Stimulated activated CD4-positive, alpha-beta T cell treated with anti-CD3 and anti-CD28 coated beads, TNF-alpha, amount 100 ng/mL, for 1 hour (primary cell): ENCODE data around the gene ACTRT2.

Experiments
- DNase-seq, 3 donors: peaks; one replicate each; pipeline ENCODE4 v3.0.0-alpha.2; 2020; ENCODE audit warnings: low read depth in 3 of 3, low spot score in 1 of 3

The ACTRT2 gene

DNA sequence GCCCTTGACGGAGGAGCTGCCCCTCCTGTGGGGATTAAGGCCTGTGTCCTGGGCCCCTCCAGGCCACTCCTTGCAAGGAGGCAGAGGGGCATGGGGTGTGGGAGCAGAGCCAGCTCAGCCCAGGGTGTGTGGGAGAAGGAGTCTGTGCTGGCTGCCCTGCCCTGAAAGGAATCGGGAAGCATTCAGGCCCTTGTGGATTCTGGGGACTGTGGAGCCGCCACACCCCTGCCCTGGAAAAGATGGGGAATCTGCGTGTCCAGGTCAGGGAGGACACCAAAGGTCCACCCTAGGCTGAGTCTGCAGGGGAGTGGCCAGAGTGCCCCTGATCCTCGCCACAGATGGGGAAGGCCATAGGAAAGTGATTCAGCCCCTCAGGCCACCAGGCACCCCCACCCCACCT is 31.2 kb downstream of the ACTRT2 start:
- no peak for DNase-seq

DNA sequence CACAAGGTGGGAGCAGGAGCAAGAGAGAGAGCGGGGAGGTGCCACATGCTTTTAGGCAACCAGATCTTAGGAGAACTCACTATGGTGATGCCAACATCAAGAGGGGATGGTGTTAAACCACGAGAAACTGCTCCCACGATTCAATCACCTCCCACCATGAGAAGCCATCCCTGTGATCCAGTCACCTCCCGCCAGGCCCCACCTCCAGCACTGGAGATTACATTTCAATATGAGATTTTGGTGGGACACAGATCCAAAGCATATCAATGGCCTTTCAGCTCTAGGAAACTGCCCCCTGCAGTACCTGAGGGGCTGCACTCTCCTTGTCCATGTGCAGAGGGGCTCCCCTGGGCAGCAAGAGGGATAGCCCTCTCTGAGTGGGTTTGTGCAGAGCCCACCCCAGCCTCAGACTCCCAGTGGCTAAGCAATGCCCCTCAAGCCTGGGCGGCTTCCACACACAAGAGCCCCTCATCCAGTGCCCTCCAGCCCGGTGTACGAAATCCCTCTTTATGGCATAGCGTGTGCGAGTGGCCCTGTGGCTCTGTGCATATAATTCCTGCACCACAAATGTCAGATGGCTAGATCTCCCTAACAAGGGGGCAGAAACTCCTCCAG is 32.2 kb downstream of the ACTRT2 start:
- DNase-seq = no peak

DNA sequence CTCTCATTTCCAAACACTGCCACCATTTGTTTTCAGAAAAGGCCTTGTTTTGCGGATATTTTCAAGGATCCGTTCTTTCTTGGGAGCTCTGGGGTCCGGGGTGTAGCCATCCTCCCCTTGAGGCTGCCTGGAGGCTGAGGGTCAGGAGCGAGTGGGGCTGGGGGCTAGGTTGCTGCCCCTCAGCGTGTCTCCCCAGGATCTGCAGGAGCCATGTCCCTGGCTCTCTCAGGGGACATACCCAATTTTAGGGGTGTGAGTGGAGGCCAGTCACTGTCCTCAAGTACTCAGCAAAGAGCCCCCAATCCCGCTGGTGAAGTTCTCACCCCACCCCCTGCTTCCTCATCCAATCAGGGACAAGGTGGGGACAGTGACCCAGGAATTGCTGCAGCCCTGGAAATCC is 32.7 kb downstream of the ACTRT2 start:
- DNase-seq = no peak

DNA sequence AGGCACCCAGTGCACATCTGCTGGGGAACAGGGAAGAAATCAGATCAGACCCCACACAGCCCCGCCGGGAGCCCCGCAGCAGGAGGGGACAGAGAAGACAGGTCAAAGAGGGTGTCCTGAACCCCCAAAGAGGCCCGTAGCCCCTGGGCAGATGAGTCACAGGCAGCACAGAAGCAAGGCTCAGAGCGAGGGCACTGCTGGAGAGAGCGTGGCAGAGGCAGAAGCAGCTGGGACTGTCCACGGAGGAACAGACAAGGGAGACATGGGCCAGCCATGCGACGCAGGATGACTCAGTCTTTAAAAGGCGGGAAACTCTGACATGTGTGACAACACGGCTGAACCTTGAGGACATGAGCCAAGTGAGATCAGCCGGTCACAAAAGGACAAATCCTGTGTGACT is 33.2 kb downstream of the ACTRT2 start:
- DNase-seq = no peak

DNA sequence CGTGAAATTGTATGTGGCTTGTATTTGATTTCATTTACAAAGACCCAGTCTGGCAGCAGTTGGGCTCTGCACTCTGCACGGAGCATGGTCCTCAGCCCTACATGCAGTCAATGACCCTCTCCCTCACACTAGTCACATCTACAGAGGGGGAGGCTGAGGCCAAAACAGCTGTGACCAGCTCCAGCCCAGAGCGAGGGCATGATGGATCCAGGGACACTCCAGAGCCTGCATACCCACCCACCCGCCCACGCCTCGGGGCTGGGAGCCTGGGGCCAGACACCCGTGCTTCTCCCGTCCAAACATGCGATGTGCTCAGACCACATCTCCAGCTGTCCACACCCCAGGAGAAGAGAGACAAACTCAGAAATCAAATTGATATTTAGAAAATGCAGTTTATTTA is 33.8 kb downstream of the ACTRT2 start:
- no peak for DNase-seq

DNA sequence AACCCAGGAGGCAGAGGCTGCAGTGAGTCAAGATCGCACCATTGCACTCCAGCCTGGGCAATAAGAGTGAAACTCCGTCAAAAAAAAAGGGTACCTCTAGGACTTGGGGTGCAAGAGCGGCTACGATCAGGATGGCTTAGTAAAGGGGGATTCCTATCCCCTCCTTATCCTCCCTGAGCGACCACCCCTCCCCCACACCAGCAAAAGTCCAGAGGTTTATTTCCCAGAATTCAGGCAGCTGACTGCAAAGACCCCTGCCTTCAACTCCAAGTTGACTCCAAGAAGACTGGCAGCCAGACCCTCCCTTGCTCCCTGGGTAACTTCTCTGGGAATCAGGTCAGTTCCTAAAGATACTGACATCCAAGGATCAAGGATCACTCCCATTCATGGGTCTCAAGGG is 35.4 kb downstream of the ACTRT2 start:
- DNase-seq = no peak

DNA sequence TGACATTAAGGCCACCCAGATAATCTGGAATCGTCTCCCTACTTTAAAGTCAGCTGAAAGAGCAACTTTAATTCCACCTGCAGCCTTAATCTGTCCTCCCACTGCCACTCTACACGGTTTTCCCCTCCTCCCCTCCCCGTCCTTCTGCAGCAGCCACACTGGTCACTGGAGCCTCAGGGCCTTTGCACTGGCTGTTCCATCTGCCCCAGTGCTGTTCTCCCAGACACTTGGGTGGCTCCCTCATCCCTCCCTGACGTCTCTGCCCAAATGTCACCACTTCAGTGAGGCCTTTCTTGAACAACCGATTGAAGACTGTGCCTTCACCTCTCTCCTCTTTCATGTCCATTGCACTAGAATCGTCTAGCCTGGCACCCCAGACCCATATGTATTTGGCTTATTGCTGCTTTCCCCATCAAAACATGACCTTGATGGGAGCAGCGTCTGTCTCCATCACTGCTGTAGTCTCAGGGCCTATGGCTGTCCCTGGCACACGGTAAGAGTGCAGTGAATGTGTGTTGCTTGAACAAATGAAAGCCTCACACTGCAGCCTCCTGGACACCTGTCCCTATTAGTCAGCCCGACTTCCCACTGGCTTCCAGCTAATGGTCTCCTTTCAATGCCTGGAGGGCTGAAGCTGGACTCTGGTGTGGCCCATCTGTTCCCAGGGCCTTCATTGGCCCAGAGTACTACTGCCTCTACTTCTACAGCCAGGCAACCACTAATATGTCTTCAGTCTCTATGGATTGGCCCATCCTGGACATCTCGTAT is 37.2 kb downstream of the ACTRT2 start:
- no peak for DNase-seq

DNA sequence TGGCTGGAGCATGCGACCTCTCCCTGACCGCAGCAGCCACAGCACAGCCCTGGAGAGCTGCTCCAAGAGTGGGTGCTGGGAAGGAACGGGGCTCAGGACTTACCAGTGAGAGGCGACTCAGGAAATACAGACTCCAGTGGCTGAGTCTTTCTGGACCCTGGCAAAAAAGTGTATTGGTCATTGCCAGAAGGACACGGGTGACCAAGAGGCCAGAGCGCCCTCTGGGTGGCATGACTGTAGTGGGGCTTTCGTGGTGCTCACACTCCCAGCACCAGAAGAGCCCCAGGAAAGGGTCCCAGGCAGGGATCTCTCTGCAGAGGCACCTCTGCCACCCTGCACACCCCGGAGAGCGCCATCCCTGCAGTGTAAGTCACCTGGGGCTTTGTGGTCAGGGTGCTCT is 38.9 kb downstream of the ACTRT2 start:
- DNase-seq = no peak

DNA sequence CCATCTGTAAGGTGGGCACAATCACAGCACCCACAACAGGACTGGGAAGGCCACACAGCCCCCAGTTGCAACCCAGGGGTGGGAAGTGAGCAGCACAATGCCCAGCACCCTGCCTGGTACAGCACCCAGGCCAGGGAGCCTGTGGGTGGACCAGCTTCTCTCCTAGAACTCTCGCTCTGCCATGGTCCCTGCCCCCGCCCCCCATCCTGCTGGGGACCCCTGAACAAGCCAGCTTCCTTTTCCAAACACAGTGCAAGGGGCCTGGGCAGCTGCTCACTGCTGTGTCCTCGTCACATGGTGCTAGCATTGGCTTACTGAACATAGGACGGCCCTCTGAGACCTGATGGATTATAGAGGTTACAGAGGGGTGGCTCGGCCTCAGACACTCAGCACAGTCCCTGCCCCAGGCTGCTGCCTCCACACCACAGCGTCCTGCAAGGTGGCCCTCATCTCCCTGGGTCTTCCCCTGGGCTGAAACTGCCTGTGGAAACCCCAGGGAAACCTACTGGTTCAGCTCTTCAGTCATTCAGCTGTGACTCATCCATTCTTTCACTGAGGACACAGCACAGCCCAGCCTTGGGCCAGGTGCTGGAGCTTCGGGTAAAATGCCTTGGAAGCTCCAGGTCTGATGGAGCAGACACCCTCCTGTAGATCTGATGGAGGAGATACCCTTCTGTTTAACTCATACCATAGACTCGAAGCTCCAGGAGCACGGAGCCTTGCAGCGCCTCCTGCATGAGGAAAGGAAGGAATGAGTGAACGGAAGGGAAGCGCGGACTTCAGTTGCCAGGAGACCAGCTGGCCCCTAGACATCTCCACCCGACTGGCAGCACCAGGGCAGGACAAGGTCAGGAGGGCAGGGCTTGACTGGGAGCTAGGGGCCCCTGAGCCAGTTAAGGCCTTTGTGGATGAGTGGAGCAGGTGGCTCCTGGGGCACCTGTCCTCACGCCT is 39.6 kb downstream of the ACTRT2 start:
- no peak for DNase-seq

DNA sequence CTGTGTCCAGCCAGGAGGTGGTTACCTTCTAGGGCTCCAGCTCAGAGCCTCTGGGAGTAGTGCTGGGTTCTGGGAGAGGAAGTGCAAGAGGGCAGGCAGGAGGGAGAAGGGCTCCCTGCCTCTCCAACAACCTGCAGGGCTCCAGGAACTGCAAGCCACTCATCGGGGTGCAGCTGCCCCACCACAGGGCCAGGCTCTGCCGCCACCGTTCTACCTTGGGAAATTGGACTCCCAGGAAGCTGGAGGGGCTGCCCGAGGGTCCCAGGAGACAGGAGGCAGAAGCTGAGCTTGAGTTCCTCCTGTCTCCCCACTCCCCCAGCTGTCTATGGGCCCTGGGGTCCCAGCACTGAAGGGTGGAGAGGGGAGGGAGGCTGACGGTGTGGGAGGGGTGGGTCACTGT is 40.3 kb downstream of the ACTRT2 start:
- no peak for DNase-seq

DNA sequence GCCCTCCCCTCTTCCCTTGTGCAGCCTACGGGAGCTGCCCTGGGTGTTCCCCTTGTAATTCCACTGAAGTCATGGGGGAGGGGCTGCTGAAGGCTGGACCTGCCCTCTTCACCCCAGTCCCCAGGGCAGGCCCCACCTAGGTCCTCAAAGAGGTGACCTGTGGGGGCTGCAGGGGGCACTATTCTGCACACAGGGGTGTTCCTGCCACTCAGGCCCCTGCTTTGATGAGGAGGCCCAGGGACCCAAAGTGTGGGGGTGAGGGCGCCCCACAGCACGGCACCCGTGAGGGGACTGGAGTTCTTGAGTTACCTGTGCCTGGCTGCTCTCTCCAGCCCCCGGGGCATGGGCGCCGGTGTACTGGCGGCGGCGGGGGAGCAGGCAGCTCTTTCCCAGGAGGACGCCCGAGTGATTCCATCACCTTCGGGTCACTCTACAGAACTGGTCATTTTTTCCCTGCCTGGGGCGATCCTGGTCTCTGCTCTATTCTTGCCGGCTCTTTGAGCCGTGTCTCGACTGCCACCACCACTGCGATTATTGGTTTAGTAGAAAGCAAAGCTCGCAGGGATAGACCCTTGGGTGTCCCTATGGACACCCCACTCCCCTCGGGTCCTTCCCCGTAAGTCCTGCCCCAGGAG is 40.8 kb downstream of the ACTRT2 start:
- DNase-seq = no peak

DNA sequence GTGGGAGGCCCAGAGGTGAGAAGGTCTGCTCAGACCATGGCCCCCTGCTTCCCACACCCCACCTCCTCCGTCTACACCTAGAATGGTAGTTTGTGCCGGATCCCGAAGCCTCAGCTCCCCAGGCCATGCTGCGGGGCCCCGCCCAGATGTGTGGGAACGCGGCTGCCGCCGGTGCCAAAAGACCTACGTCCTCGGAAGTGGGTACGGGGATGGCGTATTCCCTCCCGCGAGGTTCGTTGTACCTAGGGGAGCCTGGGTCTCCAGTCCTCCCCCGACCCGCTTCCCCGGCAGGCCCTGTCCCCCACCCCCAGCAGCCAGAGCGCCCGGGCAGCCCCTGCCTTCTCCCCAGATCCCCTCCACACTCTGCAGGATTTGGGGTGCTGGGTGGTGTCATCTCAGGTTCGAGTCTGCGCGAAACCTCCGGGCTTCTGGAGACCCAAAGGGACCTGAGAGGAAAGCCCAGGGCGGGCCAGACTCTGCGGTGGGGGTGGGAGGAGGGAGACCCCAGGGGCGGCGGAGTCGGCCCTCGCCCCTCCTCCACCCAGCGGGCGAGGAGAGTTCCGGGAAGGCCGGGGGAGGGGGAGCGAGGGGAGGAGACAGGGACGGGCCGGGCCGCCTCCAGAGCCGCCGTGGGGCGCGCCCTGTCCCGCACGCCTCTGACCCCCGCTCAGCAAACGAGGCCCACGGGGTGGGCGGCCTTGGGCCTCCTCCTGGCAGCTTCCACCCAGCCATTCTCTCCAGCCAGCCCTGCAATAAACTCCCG is 41.5 kb downstream of the ACTRT2 start:
- DNase-seq = no peak

DNA sequence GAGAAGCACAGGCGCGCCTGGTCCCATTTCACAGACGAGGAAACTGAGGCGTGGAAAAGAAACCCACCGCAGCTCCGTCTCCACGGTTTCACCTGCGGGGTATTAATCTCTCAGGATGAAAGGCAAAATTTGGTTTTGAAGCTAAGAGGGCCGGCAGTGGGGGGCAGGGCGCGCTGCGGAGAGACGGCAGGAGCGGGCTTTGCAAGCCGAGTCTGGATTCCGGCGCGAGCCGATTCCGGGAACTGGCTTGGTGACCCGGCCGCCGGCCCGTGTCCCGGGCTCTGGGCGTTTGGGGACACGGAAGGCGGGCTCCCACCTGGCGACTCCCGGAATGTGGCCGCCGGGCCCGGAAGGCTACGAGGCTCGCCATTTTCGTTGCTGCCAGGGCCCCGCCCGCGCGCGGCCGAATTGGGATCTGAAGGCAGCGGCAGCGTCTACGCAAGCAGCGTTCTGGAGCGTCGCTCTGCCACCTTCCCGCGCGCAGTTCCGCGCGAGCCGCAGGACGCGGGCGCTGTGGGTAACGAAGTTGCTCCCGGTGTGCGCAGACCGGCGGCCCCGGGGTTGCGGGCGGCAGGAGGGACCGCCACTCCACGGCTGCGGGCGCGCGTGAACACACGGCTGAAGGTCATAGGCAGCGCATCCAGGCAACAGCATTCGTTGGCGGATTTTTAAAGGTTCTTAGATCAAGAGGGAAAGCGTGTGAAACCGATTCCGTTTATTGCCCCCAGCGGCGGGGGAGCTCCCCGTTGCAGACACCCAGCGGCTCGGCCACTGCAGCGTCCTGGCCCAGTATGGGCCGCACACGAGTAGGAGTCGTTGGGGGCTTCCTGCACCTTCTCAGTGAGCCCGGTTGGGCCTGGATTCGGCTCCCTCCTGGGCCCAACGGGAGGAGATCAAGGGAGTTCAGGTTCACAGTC is 42.4 kb downstream of the ACTRT2 start:
- DNase-seq = no peak

DNA sequence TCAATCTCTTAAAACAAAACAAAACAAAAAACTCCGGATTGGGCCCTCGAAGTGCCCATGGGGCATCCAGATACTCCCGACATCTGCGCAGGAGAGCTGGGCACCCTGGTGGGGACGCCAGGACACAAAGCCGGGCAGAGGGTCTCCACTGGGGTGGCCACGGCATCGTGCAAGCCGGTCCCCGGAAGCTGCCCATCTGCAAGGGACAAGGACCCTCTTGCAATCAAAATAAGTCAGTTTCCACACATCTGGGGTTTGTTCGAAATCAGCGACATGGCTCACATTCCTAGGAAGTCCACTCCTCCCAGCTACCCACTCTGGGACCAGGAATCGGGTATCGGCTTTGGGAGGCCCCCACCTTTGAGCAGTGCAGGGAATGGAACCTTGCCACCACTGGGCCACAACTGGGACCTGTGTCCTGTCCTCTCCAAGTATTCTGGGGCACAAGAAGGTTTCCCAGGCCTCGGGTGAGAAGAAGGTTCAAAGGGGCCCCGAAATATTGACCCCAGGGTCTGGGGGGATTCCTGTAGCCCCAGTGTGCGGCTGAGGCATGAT is 43.1 kb downstream of the ACTRT2 start:
- DNase-seq = no peak

DNA sequence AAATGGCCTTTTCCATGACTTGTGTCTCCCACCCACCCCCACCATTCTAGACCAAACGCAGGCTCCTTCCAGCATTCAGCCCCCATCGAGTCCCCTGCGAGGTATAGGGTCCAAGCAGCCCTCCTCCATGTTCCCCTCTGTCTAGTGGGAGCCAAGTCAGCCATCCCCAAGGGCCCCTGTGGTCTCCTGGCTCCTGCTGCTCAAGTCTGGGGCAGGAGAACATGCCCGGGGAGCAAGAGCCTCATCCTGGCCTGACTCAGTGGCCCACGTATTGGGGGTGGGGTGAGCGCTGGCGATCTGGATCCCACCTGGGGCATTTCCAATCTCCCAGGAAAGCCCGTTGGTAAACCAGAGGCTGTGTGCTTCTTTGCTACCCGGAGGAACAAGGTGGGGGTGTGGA is 43.6 kb downstream of the ACTRT2 start:
- DNase-seq = no peak

DNA sequence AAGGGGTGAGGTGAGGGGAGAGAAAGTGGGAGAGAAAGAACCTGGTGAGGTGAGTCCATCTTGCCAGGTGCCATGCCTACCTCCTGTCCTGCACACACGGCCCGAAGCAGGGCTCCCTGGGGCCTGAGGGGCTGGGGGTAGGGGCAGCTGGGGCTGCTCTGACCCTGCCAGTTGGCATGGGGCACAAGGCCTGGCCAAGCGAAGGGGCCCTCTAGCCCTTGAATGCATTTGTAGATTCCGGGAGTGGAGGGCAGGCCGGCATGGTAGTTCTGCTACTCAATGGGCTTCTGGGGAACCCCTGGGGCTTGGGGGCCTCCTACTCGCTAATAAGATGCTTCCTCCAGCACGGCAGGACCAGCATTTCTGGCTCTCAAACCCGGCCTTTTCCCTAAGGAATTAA is 44.1 kb downstream of the ACTRT2 start:
- DNase-seq = no peak

DNA sequence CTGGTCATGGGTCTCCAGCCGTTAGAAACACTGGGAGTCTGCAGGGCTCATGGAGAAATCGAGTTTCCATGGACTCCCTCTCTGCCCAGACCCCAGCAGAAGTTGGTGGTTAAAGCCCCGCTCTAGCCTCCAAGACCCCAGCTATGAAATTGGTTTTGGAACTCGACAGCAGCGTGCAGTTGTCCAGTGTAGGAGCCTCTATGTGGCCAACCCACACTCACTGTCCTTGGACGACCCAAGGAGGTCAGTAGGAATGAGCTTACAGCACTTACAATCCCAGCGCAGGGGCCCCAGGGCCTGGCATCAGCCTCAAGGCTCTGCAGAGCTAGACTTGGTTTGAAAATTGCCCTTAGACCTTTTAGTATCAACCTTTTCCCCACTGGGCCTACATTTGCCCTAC is 44.5 kb downstream of the ACTRT2 start:
- DNase-seq = no peak

DNA sequence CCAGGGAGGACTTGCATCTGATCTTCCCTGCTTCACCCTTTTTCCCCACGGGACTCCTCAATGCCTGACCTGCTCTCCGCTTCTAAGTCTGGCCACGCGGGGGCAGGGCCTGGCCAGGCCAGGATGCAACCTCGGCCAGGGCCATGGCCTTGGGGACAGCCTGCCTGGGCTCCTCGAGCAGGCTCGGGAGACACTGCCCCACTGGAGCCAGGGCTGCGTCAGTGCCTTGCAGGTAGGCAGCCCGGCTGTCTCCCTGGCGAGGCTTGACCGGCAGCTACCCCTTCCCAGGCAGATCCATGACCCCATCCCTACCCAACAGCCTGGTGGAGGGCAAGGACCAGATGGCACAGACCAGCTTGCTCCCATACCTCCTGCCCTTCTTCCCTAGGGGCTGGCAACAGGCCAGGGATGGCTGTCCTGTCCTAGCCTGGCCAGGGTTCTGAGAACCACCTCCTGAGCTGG is 45.0 kb downstream of the ACTRT2 start:
- no peak for DNase-seq

DNA sequence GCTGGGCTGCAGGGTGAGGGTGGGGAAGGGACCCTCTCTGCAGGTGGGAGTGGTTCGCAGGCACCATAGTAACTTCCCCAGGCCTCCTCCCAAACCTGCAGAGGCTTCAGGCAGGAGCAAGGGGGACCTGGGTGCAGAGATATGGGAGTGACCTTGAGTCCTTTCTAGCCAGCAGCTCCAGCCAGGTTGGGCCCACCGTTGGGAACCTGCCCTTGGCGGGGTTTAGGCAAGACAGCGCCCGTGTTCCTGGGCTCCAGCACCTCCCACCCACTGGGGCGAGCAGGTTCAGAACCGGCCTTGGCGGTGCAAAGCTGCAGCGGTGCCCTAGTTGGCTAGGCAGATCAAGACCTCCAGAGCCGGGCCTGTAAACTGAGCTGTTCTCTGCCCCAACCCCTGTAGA is 45.6 kb downstream of the ACTRT2 start:
- DNase-seq = no peak
